HepG2 (cell line): ENCODE measurements around the gene SEBOX. TPM values are rescaled to one million over a fixed set of nuclear protein-coding genes. Genes with fewer than 3 reads are reported as not detected.
A peak's percentile ranks its signal among the peaks of the same experiment; 100 is the strongest.

Source experiments
- CBX5 ChIP-seq: sonication (generic); formaldehyde crosslinking; IDR thresholded peaks from 2 replicates; pipeline ENCODE4 v1.4.0; 2020; ENCODE audit warnings: missing genetic modification reagents, borderline replicate concordance
- CENPT ChIP-seq: sonication (generic); formaldehyde crosslinking; IDR thresholded peaks from 2 replicates; pipeline ENCODE4 v1.8.0; 2022; ENCODE audit warnings: low read depth, mild to moderate bottlenecking, moderate library complexity, missing genetic modification reagents
- CHD4 ChIP-seq: fragments of 200-600 bp; sonication (generic); IDR thresholded peaks from 2 replicates; pipeline ENCODE4 v1.7.0; 2017; ENCODE audit warnings: mild to moderate bottlenecking, low read length, borderline replicate concordance
- HDAC6 ChIP-seq: fragments of 200-600 bp; sonication (generic); IDR thresholded peaks from 2 replicates; pipeline ENCODE4 v1.7.0; 2017; ENCODE audit warnings: mild to moderate bottlenecking, antibody characterized with exemption, low read length, low read depth
- NCOR1 ChIP-seq: fragments of 200-600 bp; sonication (generic); IDR thresholded peaks from 2 replicates; pipeline ENCODE4 v1.7.0; 2017; ENCODE audit warnings: antibody characterized with exemption, low read length, borderline replicate concordance
- PAWR ChIP-seq: sonication (generic); formaldehyde crosslinking; IDR thresholded peaks from 2 replicates; pipeline ENCODE4 v1.4.0; 2020; ENCODE audit warnings: missing genetic modification reagents, mild to moderate bottlenecking, borderline replicate concordance
- SOX6 ChIP-seq, 2 experiments: fragments of 450-650 bp in 1 of 2; sonication (generic) in 1 of 2; formaldehyde crosslinking in 1 of 2; IDR thresholded peaks; 2 replicates each; pipeline versions ENCODE4 v1.4.0 to v1.6.1; 2017 to 2020; ENCODE audit warnings: antibody characterized with exemption in 1 of 2, mild to moderate bottlenecking in 1 of 2, missing genetic modification reagents in 1 of 2
- SRSF9 ChIP-seq: fragments of 200-400 bp; formaldehyde crosslinking; IDR thresholded peaks from 2 replicates; pipeline ENCODE4 v1.6.1; 2018; ENCODE audit warnings: borderline replicate concordance, mild to moderate bottlenecking, low read depth, low read length; ENCODE audit not compliant: insufficient read depth, poor library complexity, severe bottlenecking
- TGIF2 ChIP-seq: IDR thresholded peaks from 2 replicates; pipeline ENCODE4 v1.6.1; 2016; ENCODE audit warnings: control low read depth, missing compliant biosample characterization
- U2AF2 ChIP-seq: fragments of 200-400 bp; formaldehyde crosslinking; IDR thresholded peaks from 2 replicates; pipeline ENCODE4 v1.6.1; 2017; ENCODE audit warnings: low read depth, mild to moderate bottlenecking, low read length
- ZMAT3 ChIP-seq: sonication (generic); formaldehyde crosslinking; conservative IDR thresholded peaks from 2 replicates; pipeline ENCODE4 v1.7.0; 2021; ENCODE audit warnings: missing genetic modification reagents
- ZMYM4 ChIP-seq: sonication (generic); formaldehyde crosslinking; IDR thresholded peaks from 2 replicates; pipeline ENCODE4 v1.8.1; 2023; ENCODE audit warnings: mild to moderate bottlenecking, missing genetic modification reagents
- ZNF33B ChIP-seq: sonication (generic); formaldehyde crosslinking; IDR thresholded peaks from 2 replicates; pipeline ENCODE4 v1.5.1; 2020; ENCODE audit warnings: mild to moderate bottlenecking, missing genetic modification reagents
- ZNF441 ChIP-seq: sonication (generic); formaldehyde crosslinking; IDR thresholded peaks from 2 replicates; pipeline ENCODE4 v1.7.0; 2021; ENCODE audit warnings: missing genetic modification reagents, borderline replicate concordance
- ZNF557 ChIP-seq: sonication (generic); formaldehyde crosslinking; IDR thresholded peaks from 2 replicates; pipeline ENCODE4 v1.4.0; 2020; ENCODE audit warnings: missing genetic modification reagents
- ZNF782 ChIP-seq: sonication (generic); formaldehyde crosslinking; IDR thresholded peaks from 2 replicates; pipeline ENCODE4 v1.4.0; 2020; ENCODE audit warnings: missing genetic modification reagents, mild to moderate bottlenecking, borderline replicate concordance
- polyA plus RNA-seq, 8 experiments: library from polyadenylated mRNA; depleted of rRNA in 3 of 8; stranded (reverse) in 7 of 8; unstranded in 1 of 8; fragments of >200 nt; fragmentation: Illumina TruSeq in 4 of 8; extraction: Trizol in 4 of 8; gene quantifications; 2 replicates each; pipeline versions ENCODE4 v1.2.1 to v1.2.3, GENCODE V29; 2011 to 2016; ENCODE audit warnings: low read depth in 4 of 8, missing spikeins in 1 of 8, mixed read lengths in 1 of 8; ENCODE audit not compliant: insufficient read depth in 1 of 8
- total RNA-seq, 5 experiments: library from RNA; depleted of rRNA; stranded (reverse); fragments of >200 nt; fragmentation: Illumina TruSeq; extraction: Trizol; gene quantifications; 2 replicates each; pipeline ENCODE4 v1.2.3, GENCODE V29; 2016; ENCODE audit warnings: low read depth in 1 of 5
- TF ChIP-seq, protein P1 (sequence below): IDR thresholded peaks from 2 replicates; pipeline ENCODE4 v1.6.1; 2018; ENCODE audit warnings: missing genetic modification reagents
- TF ChIP-seq, protein P2 (sequence below): sonication (generic); formaldehyde crosslinking; IDR thresholded peaks from 2 replicates; pipeline ENCODE4 v1.4.0; 2020; ENCODE audit warnings: missing genetic modification reagents
- TF ChIP-seq, protein P3 (sequence below): sonication (generic); formaldehyde crosslinking; IDR thresholded peaks from 2 replicates; pipeline ENCODE4 v1.8.0; 2023; ENCODE audit warnings: mild to moderate bottlenecking, missing genetic modification reagents
- TF ChIP-seq, protein P4 (sequence below): sonication (generic); formaldehyde crosslinking; IDR thresholded peaks from 2 replicates; pipeline ENCODE4 v1.8.0; 2022; ENCODE audit warnings: mild to moderate bottlenecking, missing genetic modification reagents
- TF ChIP-seq, protein P5 (sequence below): fragments of 450-650 bp; IDR thresholded peaks from 2 replicates; pipeline ENCODE4 v1.6.1; 2017; ENCODE audit warnings: mild to moderate bottlenecking

Gene SEBOX
- total and polyA plus RNA-seq, 2 of the 13 experiments (the other 11 are each of a cell fraction or from before 2014, with no cell fraction given) = not detected

- TF ChIP-seq PAWR (CRISPR knock-in tag) = no peak
- 0 out of 2 replicates have a peak, but pooled peaks have one; percentile 17 for TF ChIP-seq ZNF441 (CRISPR knock-in tag)
- TF ChIP-seq, protein P1, sequence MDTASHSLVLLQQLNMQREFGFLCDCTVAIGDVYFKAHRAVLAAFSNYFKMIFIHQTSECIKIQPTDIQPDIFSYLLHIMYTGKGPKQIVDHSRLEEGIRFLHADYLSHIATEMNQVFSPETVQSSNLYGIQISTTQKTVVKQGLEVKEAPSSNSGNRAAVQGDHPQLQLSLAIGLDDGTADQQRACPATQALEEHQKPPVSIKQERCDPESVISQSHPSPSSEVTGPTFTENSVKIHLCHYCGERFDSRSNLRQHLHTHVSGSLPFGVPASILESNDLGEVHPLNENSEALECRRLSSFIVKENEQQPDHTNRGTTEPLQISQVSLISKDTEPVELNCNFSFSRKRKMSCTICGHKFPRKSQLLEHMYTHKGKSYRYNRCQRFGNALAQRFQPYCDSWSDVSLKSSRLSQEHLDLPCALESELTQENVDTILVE (CRISPR knock-in tag) = no peak
- TF ChIP-seq CENPT (CRISPR knock-in tag) = peak; percentile 81; the same call in 1 of the 2 replicates
- no peak for TF ChIP-seq NCOR1
- TF ChIP-seq, protein P2, sequence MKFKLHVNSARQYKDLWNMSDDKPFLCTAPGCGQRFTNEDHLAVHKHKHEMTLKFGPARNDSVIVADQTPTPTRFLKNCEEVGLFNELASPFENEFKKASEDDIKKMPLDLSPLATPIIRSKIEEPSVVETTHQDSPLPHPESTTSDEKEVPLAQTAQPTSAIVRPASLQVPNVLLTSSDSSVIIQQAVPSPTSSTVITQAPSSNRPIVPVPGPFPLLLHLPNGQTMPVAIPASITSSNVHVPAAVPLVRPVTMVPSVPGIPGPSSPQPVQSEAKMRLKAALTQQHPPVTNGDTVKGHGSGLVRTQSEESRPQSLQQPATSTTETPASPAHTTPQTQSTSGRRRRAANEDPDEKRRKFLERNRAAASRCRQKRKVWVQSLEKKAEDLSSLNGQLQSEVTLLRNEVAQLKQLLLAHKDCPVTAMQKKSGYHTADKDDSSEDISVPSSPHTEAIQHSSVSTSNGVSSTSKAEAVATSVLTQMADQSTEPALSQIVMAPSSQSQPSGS (CRISPR knock-in tag) = peak; percentile 46; the same call in 1 of the 2 replicates
- TF ChIP-seq ZNF33B = no peak
- TF ChIP-seq, protein P3, sequence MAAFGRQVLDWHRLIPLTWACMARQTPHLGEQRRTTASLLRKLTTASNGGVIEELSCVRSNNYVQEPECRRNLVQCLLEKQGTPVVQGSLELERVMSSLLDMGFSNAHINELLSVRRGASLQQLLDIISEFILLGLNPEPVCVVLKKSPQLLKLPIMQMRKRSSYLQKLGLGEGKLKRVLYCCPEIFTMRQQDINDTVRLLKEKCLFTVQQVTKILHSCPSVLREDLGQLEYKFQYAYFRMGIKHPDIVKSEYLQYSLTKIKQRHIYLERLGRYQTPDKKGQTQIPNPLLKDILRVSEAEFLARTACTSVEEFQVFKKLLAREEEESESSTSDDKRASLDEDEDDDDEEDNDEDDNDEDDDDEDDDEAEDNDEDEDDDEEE (CRISPR knock-in tag) = no peak
- TF ChIP-seq ZNF782 = peak; percentile 62; the same call in 1 of the 2 replicates
- no peak for TF ChIP-seq U2AF2
- TF ChIP-seq, protein P4, sequence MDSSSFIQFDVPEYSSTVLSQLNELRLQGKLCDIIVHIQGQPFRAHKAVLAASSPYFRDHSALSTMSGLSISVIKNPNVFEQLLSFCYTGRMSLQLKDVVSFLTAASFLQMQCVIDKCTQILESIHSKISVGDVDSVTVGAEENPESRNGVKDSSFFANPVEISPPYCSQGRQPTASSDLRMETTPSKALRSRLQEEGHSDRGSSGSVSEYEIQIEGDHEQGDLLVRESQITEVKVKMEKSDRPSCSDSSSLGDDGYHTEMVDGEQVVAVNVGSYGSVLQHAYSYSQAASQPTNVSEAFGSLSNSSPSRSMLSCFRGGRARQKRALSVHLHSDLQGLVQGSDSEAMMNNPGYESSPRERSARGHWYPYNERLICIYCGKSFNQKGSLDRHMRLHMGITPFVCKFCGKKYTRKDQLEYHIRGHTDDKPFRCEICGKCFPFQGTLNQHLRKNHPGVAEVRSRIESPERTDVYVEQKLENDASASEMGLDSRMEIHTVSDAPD (CRISPR knock-in tag) = no peak; the same call in 1 of the 2 replicates
- TF ChIP-seq CHD4 = no peak
- no peak for TF ChIP-seq SOX6 (IDR thresholded peaks at IDR 0.05)
- no peak; the same call in 1 of the 2 replicates for TF ChIP-seq SOX6 (CRISPR knock-in tag; IDR thresholded peaks at IDR 0.05)
- TF ChIP-seq SRSF9 = no peak
- no peak for TF ChIP-seq HDAC6
- no peak for TF ChIP-seq ZNF557 (CRISPR knock-in tag)
- TF ChIP-seq CBX5 (CRISPR knock-in tag) = no peak
- no peak for TF ChIP-seq ZMAT3 (CRISPR knock-in tag)
- TF ChIP-seq, protein P5, sequence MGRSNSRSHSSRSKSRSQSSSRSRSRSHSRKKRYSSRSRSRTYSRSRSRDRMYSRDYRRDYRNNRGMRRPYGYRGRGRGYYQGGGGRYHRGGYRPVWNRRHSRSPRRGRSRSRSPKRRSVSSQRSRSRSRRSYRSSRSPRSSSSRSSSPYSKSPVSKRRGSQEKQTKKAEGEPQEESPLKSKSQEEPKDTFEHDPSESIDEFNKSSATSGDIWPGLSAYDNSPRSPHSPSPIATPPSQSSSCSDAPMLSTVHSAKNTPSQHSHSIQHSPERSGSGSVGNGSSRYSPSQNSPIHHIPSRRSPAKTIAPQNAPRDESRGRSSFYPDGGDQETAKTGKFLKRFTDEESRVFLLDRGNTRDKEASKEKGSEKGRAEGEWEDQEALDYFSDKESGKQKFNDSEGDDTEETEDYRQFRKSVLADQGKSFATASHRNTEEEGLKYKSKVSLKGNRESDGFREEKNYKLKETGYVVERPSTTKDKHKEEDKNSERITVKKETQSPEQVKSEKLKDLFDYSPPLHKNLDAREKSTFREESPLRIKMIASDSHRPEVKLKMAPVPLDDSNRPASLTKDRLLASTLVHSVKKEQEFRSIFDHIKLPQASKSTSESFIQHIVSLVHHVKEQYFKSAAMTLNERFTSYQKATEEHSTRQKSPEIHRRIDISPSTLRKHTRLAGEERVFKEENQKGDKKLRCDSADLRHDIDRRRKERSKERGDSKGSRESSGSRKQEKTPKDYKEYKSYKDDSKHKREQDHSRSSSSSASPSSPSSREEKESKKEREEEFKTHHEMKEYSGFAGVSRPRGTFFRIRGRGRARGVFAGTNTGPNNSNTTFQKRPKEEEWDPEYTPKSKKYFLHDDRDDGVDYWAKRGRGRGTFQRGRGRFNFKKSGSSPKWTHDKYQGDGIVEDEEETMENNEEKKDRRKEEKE = no peak
- TF ChIP-seq ZMYM4 = peak; percentile 65; the same call in 1 of the 2 replicates
- TF ChIP-seq TGIF2 (CRISPR knock-in tag) = no peak
These were observed 40.9 kb upstream of the SEBOX start, which contains the start of gene SLC46A1 (continued) for GRCh38 chr17:28405632-28406472.
